Fibroblast of the aortic adventitia (primary cell): ENCODE data around the gene MYH9. TPM values are rescaled to one million over a fixed set of nuclear protein-coding genes. Genes with fewer than 3 reads are reported as not detected.

Source experiments
- DNase-seq: peaks from one replicate; pipeline ENCODE4 v3.0.0-alpha.2; 2010; ENCODE audit warnings: low read depth
- H3K4me3 ChIP-seq: 2 replicates; pipeline ENCODE4 v1.5.1; 2011; ENCODE audit warnings: low read depth, mild to moderate bottlenecking, control low read depth, low read length, moderate library complexity
- CTCF ChIP-seq: IDR thresholded peaks from 2 replicates; pipeline ENCODE4 v1.5.1; 2011; ENCODE audit warnings: mild to moderate bottlenecking, low read length, control low read depth, inconsistent platforms; ENCODE audit not compliant: insufficient read depth
- total RNA-seq: library from RNA; depleted of rRNA; stranded (reverse); fragments of >200 nt; gene quantifications from 2 replicates; pipeline ENCODE4 v1.2.3, GENCODE V29; 2012; ENCODE audit warnings: low replicate concordance

The MYH9 gene
- total RNA-seq, 1 donor = 339 TPM

GRCh38 chr22:36404446-36404845 is 16.7 kb upstream of the MYH9 start:
- no peak for DNase-seq
- H3K4me3 ChIP-seq = no peak overlapping the region
- no peak for TF ChIP-seq CTCF

- DNase-seq = no peak
Observed at GRCh38 chr22:36399472-36399778, 11.7 kb upstream of the MYH9 start.

GRCh38 chr22:36398601-36399471 is 11.1 kb upstream of the MYH9 start:
- no peak overlapping the region for H3K4me3 ChIP-seq
- peak; percentile 68 for DNase-seq

More at GRCh38 chr22:36399472-36399778, 11.7 kb upstream of the MYH9 start:
- H3K4me3 ChIP-seq = no peak overlapping the region
- no peak for TF ChIP-seq CTCF

GRCh38 chr22:36397131-36398093 is 9.6 kb upstream of the MYH9 start:
- peak; percentile 66 for DNase-seq
- H3K4me3 ChIP-seq = no peak overlapping the region
- TF ChIP-seq CTCF = no peak

More at GRCh38 chr22:36398601-36399471, 11.1 kb upstream of the MYH9 start:
- TF ChIP-seq CTCF = no peak

GRCh38 chr22:36395915-36396314 is 8.1 kb upstream of the MYH9 start:
- no peak for TF ChIP-seq CTCF
- no peak overlapping the region for H3K4me3 ChIP-seq
- peak; percentile 83 for DNase-seq

GRCh38 chr22:36395055-36395849 is 7.5 kb upstream of the MYH9 start:
- no peak for TF ChIP-seq CTCF
- DNase-seq = no peak
- H3K4me3 ChIP-seq = no peak overlapping the region
